ENCODE data around the gene ADAM12.
"Not testable (repeated sequence)": the region's sequence is repeated elsewhere in the genome, so short reads cannot be mapped to it uniquely, and the experiment has no call there.

Gene ADAM12

DNA sequence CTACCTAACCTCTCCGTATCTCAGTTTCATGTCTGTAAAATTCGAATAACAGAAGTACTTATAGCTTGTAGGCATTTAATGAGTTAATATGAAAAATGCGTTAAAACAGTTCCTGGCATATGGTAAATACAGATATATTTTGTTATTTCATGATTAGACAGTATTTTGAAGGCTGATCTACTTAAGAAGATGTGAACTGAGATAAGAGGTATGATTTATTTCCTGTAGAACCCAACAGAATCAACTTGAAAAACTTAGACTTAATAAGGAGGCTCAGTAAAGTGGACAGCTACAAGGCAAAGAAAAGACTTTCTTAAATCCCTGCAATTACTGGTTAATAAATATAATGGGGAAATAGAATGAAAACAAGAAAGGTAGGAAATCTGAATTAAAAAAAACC is 388.6 kb downstream of the ADAM12 start:
- no peak for DNase-seq

DNA sequence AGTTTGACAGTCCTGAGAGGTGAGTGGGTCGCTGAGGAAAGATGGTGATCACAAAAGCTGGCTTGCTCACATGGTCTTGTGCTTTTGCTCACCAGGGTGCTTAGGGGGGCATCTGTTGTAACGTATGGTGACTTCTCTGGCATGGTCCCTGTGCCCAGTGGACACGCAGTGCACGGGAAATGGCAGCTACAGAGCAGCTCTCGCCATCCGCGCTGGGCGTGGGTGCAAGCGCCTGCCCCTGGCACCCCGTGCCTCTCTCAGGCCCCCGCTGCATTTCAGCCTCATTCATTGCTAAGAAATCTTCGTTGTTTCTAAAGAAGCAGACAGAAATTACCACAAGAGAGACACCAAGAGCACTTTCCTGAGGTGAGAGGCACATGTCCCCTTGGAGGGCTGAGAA is 390.7 kb downstream of the ADAM12 start:
- DNase-seq: no peak

DNA sequence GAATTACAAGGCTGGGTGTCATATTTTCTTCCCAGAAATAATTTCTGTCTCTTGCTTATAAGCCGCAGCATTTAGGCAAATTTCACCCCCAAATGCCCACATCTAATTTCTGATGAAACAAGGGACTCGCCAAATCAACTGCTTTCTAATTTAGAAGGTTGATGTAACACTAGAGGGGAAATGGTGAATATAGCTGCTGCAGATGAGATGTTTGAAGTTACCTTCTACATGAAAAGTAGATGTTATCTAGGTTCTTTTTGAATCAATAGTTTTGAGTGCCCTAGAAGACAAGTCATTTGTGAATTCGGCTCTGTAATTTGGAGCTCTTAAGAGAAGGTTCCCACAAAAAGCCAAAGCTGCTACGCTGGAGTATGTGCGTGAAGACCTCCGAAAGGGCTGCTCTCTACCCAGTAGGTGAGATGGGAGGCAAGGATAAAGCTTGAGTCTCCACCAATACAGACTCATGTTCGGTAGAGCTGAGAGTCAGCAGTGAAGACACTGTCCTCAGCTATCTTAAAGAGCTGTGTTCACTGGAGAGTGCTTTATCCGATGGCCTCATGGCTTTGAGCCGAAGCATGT is 392.5 kb downstream of the ADAM12 start:
- DNase-seq: no peak

DNA sequence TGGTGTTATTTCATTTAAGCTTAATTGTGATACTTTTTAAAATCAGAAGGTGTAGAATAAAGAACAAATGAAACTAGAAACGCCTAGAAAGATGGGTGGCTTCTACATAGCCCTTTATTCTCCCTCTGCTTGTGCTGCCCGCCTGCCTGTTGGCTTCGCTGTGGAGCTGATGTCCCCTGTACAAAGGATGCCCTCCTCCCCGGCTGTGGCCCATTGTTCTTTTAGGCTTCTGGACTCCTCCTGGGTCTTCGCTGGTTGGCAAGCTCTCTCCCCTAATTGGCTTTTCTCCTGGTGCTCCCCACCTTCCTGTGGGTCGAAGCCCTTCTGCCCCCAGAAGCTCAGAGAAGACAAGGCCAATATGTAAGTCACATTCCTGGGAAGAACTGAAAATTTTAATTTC is 393.7 kb downstream of the ADAM12 start:
- DNase-seq: no peak

DNA sequence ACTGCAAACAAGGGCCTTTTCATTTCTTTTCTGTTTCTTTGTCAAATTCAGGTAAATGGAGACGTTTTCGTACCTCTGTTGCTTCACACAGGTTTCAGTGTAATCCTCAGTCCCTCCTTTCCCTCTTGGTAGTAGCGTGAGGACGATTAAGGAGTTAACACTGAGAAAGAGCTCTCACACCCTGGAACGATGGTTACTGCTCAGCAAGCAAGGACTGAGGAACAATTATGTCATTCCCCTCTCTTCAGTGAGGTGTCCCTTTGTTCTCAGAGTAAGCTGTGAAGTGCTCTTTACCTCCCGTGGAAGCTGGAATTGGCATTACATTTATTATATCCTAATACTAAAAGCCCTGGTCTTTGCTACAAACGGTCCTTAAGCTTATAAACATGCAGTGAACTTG is 396.0 kb downstream of the ADAM12 start:
- DNase-seq: no peak

DNA sequence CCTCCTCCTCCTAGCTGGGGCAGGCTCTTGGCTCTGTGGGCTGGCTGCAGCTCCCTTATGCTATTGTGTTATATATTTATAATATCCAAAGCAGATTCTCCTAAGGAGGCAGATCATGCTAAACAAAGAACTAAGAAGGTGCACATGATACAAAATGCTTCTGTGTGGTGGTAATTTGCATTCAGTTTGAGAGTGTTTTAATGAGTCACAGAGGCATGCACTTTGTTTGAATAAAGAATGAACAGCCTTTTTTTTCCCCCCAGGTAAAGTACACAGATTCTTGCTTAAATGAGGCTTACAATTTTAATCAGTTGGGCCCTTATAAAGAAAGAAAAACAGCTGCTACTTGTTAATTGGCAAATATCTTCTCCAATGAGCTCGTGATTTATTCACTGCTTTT is 396.9 kb downstream of the ADAM12 start:
- DNase-seq: no peak

DNA sequence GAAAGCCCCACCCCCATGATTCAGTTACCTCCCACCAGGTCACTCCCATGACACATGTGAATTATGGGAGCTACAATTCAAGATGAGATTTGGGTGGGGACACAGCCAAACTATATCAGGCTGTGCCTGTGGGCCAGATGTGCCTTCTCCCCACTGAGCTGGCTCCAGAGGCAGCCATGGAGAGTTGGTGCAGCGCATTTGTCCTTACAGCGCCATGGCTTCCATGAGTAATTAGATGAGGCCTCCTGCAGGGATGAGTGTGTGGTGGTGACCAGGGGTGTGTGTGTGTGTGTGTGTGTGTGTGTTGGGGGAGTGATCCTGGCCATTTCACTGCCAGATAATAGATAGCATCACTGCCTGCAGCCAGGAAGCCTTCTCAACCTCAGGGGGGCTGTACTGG is 397.3 kb downstream of the ADAM12 start:
- no peak for DNase-seq

DNA sequence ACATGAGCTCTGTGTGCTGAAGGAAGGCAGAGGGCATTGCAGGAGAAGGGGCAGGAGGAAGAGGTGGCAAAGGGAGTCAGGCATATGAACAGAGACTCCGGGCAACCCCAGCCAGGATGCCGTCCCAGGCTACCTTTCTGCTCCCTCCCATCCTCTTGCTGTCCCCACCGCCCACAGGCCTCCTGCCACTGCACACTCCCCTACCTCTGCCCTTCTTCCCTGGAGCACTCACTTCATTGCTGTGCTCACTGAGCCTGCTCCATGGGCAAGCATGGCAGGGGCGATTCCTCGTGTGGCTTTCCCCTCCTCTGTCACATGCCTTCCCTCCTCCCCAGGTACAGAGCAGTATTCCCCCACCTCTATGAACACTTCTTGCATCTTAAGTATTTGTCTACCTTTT is 398.5 kb downstream of the ADAM12 start:
- DNase-seq: no peak

DNA sequence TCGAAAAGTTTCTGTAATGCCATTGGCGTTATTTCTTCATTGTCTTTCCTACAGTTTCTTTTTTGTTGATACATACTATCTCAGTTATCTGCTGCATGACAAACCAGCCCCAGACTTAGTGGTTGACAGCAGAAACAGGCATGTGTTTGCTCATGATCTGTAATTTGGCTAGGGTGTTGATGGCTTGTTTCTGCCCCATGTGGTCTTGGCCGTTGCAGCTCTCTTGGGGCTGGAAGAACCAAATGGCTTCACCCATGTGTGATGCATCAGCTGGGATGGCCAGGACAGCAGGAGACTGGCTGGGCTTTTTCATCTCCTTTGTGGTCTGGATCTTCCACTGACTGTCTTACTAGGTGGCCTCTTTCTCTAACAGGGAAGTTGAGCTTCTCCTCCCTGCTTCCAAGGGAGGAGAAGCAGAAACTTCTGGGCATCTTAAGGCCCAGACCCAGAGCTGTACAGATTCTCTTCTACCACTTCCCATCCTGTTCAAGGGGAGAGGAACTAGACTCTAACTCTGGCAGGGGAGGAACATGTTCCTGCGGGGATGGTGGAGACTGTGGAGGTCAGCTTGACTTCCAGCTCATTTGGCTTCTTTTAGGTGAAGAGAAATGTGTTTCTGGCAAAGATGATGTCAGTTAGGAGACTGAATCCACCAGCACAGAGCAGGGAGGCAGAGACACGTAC is 402.6 kb downstream of the ADAM12 start:
- DNase-seq: no peak

DNA sequence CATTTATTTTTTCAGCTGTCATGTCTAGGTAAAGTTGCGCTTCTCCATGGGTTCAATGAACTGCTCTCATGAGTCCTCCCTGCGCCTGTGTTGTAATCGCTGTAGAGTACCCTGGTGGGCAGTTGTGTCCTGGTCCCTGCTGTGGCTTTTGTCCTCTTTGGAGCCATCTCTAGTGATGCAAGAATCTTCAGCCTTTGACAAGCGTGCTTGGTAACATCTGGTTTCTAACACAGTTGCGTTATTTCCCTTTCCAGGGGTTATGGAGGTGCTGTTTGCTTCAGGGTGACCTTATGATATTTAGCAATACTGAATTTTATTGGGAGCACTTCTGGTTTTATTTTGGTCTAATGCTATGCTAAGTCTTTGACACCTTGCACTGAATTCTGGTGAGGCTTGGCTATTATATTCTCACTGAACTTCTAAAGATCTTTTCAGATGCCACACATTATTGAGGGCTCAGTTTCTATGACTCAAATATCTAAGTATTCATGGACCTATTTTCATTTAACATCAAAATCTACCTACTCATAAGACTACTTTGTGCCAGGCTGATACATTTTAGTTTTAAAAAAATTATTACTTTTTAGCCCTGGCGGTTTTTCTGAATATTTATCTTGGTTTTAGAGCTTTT is 403.3 kb downstream of the ADAM12 start:
- no peak for DNase-seq

DNA sequence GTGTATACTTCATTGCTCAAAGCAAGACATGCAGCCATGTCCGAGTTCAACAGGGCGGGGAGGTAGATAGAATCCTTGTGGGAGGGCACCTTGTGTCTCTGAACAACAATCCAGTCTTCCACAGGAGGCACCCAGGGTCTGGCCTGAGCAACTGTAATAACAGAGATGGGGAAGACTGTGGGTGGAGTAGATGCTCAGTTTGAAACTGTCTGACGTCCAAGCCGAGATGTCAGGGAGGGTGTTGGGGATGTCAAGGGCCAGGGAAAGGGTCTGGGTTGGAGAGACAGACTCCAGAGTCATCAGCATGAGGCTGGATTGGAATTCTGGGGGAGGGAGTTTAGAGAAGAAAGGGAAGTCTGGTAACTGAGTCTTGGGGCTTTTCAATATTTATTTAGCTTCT is 403.9 kb downstream of the ADAM12 start:
- DNase-seq: no peak

DNA sequence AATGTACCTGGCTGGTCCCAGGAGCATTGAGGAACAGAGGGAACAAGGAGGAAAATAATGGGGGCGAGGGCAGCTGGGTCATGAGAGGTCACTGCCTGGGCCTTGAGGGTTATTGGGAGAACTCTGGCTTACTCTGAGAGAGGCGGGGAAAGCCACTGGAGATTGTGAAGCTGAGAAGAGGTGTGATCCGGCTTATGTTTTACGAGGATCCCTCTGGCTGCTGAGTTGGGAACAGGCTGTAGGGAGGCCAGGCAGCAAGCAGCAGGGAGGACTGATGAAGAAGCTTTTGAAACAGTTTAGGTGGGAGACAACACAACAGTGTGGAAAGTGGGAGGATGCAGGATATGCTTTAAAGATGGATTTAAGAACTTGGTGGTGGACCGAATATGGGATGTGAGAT is 404.6 kb downstream of the ADAM12 start:
- DNase-seq: no peak

DNA sequence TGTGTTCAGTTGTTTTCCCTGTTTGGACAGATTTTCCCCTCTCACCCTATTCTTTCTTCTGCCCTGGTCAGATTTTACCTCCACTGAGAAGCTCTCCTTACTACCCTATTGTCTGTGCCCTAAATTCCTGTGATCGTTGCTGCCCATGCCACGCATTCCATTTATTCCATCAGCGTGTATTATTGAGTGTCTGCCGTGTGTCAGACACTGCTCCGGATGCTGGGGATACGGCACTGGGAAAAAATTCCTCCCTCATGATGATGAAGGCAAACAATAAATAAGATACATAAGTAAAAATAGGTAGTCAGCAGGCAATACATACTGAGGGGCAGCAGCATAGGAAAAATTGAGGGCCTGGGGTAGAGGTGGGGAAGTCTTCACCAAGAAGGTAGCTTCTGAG is 405.1 kb downstream of the ADAM12 start:
- DNase-seq: no peak

DNA sequence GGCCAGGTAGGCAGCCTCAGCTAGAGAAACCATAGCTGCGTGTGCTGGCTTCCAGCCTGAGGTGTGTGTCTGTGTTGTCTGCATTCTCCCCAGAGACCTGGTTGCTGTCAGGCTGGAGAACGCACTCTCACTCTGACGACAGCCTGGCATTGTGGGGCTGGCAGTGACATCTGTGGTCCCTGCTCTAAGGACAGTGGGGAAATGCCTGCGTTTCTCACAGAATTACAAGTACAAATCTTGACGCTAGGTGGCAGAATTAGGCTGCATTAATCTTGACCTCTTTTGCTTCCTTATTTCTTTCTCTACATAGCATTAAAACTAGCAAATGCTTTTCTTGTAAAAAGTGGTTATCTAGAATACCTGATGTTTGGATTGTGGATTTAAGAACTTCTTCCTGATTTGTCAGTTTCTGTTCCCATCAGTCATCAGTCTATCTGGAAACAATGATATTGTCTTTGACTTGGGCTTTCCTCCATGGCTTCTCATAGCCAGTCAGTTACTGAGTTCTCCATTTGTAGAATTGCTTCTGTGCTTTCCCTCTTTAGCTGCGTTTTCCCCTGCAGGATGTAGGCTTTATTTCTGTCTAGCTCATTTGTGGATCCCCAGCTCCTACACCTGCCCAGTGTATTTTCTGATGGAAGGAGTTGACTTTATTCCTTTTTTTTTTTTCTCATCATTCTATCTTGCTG is 405.9 kb downstream of the ADAM12 start:
- peak; percentile 63 to 70 for DNase-seq

DNA sequence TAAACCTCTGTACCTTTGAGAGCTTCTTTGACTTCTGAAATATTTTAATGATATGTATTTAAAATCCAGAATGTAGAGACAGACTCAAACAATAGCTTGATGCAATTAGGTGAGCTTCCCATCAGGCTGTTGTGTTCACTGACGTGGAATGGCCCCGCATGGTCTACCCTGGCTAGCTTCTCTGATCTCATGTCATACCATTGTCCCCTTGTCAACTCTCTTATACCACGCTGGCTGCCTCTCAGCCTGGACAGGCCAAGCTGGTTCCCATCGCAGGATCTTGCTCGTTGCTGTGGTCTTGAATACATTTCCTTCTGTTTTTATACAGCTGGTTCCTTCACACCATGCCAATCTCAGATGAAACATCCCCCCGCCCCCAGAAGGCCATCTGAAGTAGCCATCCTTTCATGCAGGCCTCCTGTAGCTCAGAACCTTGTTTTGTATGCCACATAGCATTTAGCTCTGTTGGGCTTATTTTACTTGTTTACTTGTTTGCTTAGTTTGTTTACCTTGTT is 407.7 kb downstream of the ADAM12 start:
- no peak for DNase-seq

DNA sequence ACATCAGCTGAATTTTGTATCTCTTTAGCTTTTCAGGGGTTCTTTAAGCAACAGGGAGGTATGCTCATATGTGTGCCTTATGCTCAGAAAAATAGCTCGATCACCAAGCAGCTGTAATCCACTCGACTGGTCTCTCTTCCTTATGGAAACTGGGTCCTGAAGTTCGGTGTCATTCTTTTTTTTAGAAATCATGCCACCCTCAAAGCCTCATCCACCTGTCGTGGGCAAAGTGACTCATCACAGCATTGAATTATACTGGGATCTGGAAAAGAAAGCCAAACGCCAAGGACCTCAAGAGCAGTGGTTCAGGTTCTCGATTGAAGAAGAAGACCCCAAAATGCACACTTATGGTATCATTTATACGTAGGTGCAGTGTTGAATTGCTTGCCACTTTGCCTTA is 408.3 kb downstream of the ADAM12 start:
- DNase-seq: no peak

DNA sequence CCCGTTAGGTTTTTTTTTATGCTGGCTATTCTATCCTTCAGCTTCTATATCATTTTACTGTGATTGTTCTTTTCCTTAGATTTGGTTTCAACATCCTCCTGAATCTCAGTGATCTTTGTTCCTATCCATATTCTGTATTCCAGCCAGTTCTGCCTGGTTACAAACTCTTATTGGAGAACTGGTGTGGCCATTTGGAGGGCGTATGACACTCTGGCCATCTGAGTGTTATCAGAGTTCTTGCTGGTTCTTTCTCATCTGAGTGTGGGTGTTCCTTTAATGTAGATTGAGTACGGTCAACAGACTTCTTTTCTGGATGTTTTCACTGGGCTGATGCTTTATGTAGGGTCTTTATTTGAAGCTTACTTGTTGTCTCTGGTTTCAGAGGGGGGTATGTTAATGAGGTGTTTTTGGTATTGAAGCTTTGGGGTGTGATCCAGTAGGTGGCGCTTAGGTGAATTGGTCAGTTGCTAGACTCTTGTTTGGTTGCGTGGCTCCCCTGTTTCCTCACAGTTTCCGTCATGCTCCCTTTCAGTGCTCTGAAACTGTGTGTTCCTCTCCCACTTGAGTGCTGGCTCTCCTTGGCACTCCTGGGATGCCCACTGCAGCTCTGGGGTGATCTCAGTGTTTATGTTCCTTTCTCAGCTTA is 411.2 kb downstream of the ADAM12 start:
- no peak for DNase-seq

DNA sequence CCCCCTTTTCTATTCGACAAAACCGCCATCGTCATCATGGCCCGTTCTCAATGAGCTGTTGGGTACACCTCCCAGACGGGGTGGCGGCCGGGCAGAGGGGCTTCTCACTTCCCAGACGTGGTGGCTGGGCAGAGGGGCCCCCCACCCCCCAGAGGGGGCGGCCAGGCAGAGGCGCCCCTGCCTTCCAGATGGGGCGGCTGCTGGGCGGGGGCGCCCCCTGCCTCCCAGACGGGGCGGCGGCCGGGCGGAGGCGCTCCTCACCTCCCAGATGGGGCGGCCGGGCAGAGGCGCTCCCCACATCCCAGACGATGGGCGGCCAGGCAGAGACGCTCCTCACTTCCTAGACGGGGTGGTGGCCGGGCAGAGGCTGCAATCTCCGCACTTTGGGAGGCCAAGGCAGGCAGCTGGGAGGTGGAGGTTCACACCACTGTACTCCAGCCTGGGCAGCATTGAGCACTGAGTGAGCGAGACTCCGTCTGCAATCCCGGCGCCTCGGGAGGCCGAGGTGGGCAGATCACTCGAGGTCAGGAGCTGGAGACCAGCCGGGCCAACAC is 418.1 kb downstream of the ADAM12 start:
- DNase-seq: not testable (repeated sequence)

DNA sequence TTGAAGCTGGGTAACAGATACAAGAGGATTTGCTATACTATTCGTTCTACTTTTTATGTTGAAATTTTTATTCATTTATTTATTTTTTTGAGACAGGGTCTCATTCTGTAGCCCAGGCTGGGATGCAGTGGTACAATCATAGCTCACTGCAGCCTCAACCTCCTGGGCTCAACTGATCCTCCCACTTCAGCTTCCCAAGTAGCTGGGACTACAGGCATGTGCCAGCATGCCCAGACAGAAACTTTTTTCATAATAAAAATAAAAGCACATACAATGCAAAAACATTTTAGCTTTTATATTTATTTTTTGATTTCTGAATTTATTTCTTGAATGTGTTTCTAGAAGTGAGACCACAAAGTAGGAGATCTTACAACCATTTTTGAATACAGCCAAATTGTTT is 420.7 kb downstream of the ADAM12 start:
- DNase-seq: no peak

DNA sequence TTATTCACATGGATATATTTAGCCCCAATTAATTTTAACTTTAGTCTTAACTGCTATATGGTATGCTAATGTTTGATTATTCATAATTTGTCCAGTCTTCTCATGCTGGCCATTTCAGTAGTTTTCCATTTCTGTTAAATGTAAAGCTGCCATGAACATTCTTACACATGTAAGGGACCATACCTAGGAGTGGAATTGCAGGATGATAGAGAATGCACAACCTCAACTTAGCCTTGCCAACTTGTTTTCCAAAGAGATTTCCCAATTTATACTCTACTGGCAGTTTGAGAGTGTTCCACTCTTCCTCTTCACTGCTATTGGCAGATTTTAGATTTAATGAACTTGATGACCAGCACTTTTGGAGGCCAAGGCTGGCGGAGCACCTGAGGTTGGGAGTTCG is 423.7 kb downstream of the ADAM12 start:
- DNase-seq: no peak
